Panc1 (cell line): ENCODE results near the gene CEND1. TPM values are rescaled to one million over a fixed set of nuclear protein-coding genes. Genes with fewer than 3 reads are reported as not detected.

Experiments used
- ATAC-seq: fragments of 200-7000 bp; cut with Tn5 transposase; 2 replicates; pipeline ENCODE4 v1.9.1; 2020; ENCODE audit warnings: mild to moderate bottlenecking, moderate library complexity
- BruUV-seq: library from RNA; stranded (reverse); fragments of 400-500 nt; replicated peaks from 2 replicates; lab custom pipeline; 2021; lab: Mats Ljungman, UMichigan
- CTCF ChIA-PET: fragments of 300-600 bp; sonication (Branson Sonifier 250); formaldehyde crosslinking; loops from one replicate; lab custom pipeline; 2022; ENCODE audit warnings: antibody characterized with exemption; lab: Charles Lee
- POLR2A ChIA-PET: fragments of 300-600 bp; sonication (Branson Sonifier 250); formaldehyde crosslinking; loops from one replicate; lab custom pipeline; 2022; ENCODE audit warnings: antibody characterized with exemption; lab: Charles Lee
- DNase-seq: peaks from one replicate; pipeline ENCODE4 v3.0.0-alpha.2; 2010; ENCODE audit warnings: low read depth, low spot score
- H3K27ac ChIP-seq: 2 replicates; pipeline ENCODE4 v1.5.1; 2011; ENCODE audit warnings: mild to moderate bottlenecking, low read length, inconsistent platforms
- H3K27me3 ChIP-seq: fragments of 200-500 bp; sonication (Bioruptor generic); 2 replicates; pipeline ENCODE4 v1.6.0; 2014; ENCODE audit warnings: low read length, inconsistent platforms; ENCODE audit not compliant: control insufficient read depth, insufficient read depth
- H3K36me3 ChIP-seq: fragments of 200-500 bp; sonication (Bioruptor generic); 2 replicates; pipeline ENCODE4 v1.5.1; 2014; ENCODE audit warnings: inconsistent platforms, mild to moderate bottlenecking, low read length, moderate library complexity; ENCODE audit not compliant: control insufficient read depth, insufficient read depth
- H3K4me1 ChIP-seq: 2 replicates; pipeline ENCODE4 v1.5.1; 2011; ENCODE audit warnings: inconsistent platforms, mild to moderate bottlenecking, low read length, moderate library complexity; ENCODE audit not compliant: control insufficient read depth, insufficient read depth
- H3K4me3 ChIP-seq, 2 experiments: 2 replicates each; pipeline ENCODE4 v1.5.1; 2011 to 2012; ENCODE audit warnings: low read depth in 2 of 2, low read length in 2 of 2, mild to moderate bottlenecking in 2 of 2, inconsistent platforms in 1 of 2, moderate library complexity in 1 of 2
- H3K9me3 ChIP-seq: fragments of 200-500 bp; sonication (Bioruptor generic); 2 replicates; pipeline ENCODE4 v1.5.1; 2014; ENCODE audit warnings: low read depth, mild to moderate bottlenecking, inconsistent platforms, low read length, moderate library complexity; ENCODE audit not compliant: control insufficient read depth, insufficient read depth
- CTCF ChIP-seq: fragments of 450-650 bp; IDR thresholded peaks from 2 replicates; pipeline ENCODE4 v1.5.1; 2017; ENCODE audit warnings: mild to moderate bottlenecking
- POLR2AphosphoS5 ChIP-seq: IDR thresholded peaks from 2 replicates; pipeline ENCODE4 v1.6.1; 2012; ENCODE audit warnings: mild to moderate bottlenecking, low read depth, low read length, moderate library complexity
- REST ChIP-seq, 2 experiments: IDR thresholded peaks; 2 replicates each; pipeline ENCODE4 v1.6.1; 2011 to 2012; ENCODE audit warnings: low read depth in 2 of 2, control low read depth in 1 of 2, low read length in 1 of 2, mild to moderate bottlenecking in 1 of 2, moderate library complexity in 1 of 2; ENCODE audit not compliant: insufficient read depth in 1 of 2
- SIN3A ChIP-seq: IDR thresholded peaks from 2 replicates; pipeline ENCODE4 v1.6.1; 2012; ENCODE audit warnings: low read depth, mild to moderate bottlenecking, low read length, moderate library complexity, borderline replicate concordance; ENCODE audit not compliant: insufficient read depth
- TCF7L2 ChIP-seq: IDR thresholded peaks from 2 replicates; pipeline ENCODE4 v1.6.1; 2011; ENCODE audit warnings: mild to moderate bottlenecking, low read depth, low read length, inconsistent platforms
- in situ Hi-C: cut with HindIII; loops from 2 replicates; pipeline ENCODE4 v1.10.0; 2016; ENCODE audit warnings: low sequenced_read_pairs, low pct_unique_long_range_greater_than_20kb
- intact Hi-C: fragments of 100-400 bp; cut with micrococcal nuclease; formaldehyde crosslinking; loops from one replicate; pipeline ENCODE4 v1.10.0; 2022; ENCODE audit not compliant: unreplicated experiment
- total RNA-seq: library from RNA; stranded (reverse); gene quantifications from one replicate; pipeline ENCODE4 v1.2.1, GENCODE V29; 2021; ENCODE audit not compliant: unreplicated experiment

Gene CEND1
- total RNA-seq, 1 experiment from 2014 or later = 15.9 TPM

- TF ChIP-seq REST (IDR thresholded peaks at IDR 0.05; ENCODE audit: insufficient read depth in 1 of 2, low read depth in 2 of 2, low read length in 1 of 2) = no peak
- no peak; the same call in 1 of the 2 replicates for TF ChIP-seq POLR2AphosphoS5
- no peak for TF ChIP-seq SIN3A
- TF ChIP-seq TCF7L2 = no peak
- no peak overlapping the region; the same call in 1 of the 2 replicates for H3K27ac ChIP-seq
- H3K4me1 ChIP-seq = peaks cover 62% of the 10 kb centered on the region
- intact Hi-C loops = no loop called here
- no peak for DNase-seq
- no TSS peak for BruUV-seq
- in situ Hi-C loops = no loop called here
- no peaks in the 10 kb centered on the region for H3K9me3 ChIP-seq
- CTCF ChIA-PET = no interaction called here
- POLR2A ChIA-PET = no interaction called here
- no peak for ATAC-seq
- no peaks in the 10 kb centered on the region; the same call in none of the 2 replicates for H3K36me3 ChIP-seq
- H3K4me3 ChIP-seq = no peak overlapping the region
- H3K27me3 ChIP-seq = no peaks in the 10 kb centered on the region
Observed at GRCh38 chr11:792873-793272, 3.0 kb upstream of the CEND1 start.

GRCh38 chr11:792535-792821 lies 2.6 kb upstream of the CEND1 start:
- H3K4me3 ChIP-seq = no peak overlapping the region
- in situ Hi-C loops (no loop called here), intact Hi-C loops (no loop called here)
- no peaks in the 10 kb centered on the region for H3K27me3 ChIP-seq
- CTCF ChIA-PET = no interaction called here
- no TSS peak for BruUV-seq
- no peaks in the 10 kb centered on the region for H3K9me3 ChIP-seq
- ATAC-seq = no peak
- H3K36me3 ChIP-seq = no peaks in the 10 kb centered on the region; the same call in none of the 2 replicates
- no peak for DNase-seq
- no peak overlapping the region for H3K27ac ChIP-seq
- no peak for TF ChIP-seq TCF7L2
- TF ChIP-seq CTCF = no peak
- no peak for TF ChIP-seq REST (IDR thresholded peaks at IDR 0.05; ENCODE audit: insufficient read depth in 1 of 2, low read depth in 2 of 2, low read length in 1 of 2)
- TF ChIP-seq SIN3A = no peak
- TF ChIP-seq POLR2AphosphoS5 = no peak
- POLR2A ChIA-PET = no interaction called here
- H3K4me1 ChIP-seq = peaks cover 62% of the 10 kb centered on the region
